Measurements from ENCODE around the gene CX3CR1. TPM values are rescaled to one million over a fixed set of nuclear protein-coding genes. Genes with fewer than 3 reads are reported as not detected.

The CX3CR1 gene, protein sequence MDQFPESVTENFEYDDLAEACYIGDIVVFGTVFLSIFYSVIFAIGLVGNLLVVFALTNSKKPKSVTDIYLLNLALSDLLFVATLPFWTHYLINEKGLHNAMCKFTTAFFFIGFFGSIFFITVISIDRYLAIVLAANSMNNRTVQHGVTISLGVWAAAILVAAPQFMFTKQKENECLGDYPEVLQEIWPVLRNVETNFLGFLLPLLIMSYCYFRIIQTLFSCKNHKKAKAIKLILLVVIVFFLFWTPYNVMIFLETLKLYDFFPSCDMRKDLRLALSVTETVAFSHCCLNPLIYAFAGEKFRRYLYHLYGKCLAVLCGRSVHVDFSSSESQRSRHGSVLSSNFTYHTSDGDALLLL
- under 0.01 TPM in 1 of 2 replicates, not detected in the other for total RNA-seq (ENCODE audit: low replicate concordance)

DNA sequence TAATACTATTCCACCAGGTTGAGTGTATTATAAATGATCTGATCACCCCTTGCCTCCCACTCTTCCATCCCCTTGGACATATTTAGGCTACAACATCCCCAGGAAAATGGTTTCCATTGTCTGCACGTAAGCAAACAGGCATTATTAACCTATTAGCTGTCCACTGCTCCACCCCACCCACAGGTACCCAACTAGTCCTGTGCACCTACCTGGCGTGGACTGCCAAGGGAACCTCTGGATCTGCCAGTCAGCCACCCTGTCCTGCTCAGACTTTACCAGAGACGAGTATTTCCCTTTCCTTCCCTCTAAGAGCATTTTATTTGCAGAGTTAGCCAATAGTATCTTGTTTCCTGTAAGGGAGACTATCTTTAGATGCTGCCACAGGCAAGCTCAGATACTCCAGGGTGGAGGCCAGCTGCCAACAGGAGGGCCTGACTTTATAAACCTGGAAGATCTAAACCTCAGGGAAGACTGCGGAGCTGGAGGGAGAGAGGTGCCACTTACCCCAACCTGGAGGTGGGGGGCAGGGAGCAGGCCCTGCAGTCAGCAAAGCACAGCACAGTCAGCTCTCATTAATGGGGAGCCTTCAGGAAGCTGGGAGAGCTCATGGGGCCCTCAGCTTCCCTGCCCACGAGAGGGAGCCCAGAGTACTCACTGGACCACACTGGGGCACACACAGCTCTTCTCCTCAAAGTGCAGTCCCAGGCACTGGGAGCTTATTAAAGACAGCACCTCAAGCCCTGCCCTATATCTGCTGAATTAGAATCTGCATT lies at the start of gene CX3CR1:
Gene CX3CR1, minus strand, starts transcription at position 292 of the 773 bp plus-strand sequence. CDS start 13,527 bp downstream, outside the sequence.

DNA sequence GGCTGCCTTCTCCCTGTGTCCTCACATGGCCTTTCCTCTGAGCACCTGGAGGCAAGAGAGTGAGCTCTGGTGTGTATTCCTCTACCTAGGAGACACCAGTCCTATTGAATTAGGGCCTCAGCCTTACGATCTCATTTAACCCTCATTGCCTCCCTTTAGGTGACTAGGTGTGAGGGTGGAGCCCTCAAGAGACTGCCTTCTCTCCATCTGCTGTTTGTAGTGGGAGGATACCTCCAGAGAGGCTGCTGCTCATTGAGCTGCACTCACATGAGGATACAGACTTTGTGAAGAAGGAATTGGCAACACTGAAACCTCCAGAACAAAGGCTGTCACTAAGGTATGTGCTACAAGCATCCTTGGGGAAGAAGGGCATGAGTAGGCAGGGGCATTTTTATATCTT lies 49.7 kb upstream of the CX3CR1 start, which contains the start of gene CCR8:
Gene CCR8, plus strand, starts transcription at position 217 of the 400 bp plus-strand sequence. CDS start 2,623 bp downstream, outside the sequence.

Other genes starting within 250 kb of the CX3CR1 start
- gene SCN11A, start 228.1 kb downstream of the CX3CR1 start, total RNA-seq (ENCODE audit: low replicate concordance) = under 0.01 TPM in 1 of 2 replicates, not detected in the other
- gene WDR48, start 228.0 kb downstream of the CX3CR1 start, total RNA-seq (ENCODE audit: low replicate concordance) = 27.3 and 39.7 TPM in 2 replicates
- 30.5 and 36.7 TPM in 2 replicates for gene GORASP1, start 172.4 kb downstream of the CX3CR1 start, total RNA-seq (ENCODE audit: low replicate concordance)
- 2.0 and 2.7 TPM in 2 replicates for gene TTC21A, start 172.4 kb downstream of the CX3CR1 start, total RNA-seq (ENCODE audit: low replicate concordance)
- 2.8 and 18.2 TPM in 2 replicates for gene CSRNP1, start 126.4 kb downstream of the CX3CR1 start, total RNA-seq (ENCODE audit: low replicate concordance)
- gene XIRP1, start 87.4 kb downstream of the CX3CR1 start, total RNA-seq (ENCODE audit: low replicate concordance) = not detected in 2 replicates
- not detected in 2 replicates for gene CCR8, start 49.7 kb upstream of the CX3CR1 start, total RNA-seq (ENCODE audit: low replicate concordance)
- 14.6 and 15.4 TPM in 2 replicates for gene SLC25A38, start 103.3 kb upstream of the CX3CR1 start, total RNA-seq (ENCODE audit: low replicate concordance)
- 794 and 1,937 TPM in 2 replicates for gene RPSA, start 126.7 kb upstream of the CX3CR1 start, total RNA-seq (ENCODE audit: low replicate concordance)
- gene MOBP, start 187.6 kb upstream of the CX3CR1 start, total RNA-seq (ENCODE audit: low replicate concordance) = under 0.01 TPM in 1 of 2 replicates, not detected in the other

Measured in smooth muscle cell of the coronary artery (primary cell).